Activated T-helper 17 cell treated with anti-CD3 and anti-CD28 coated beads, Interleukin-2, amount 50 U/mL, for 72 hours (primary cell): Measurements from ENCODE around the gene OR5J2. TPM values are rescaled to one million over a fixed set of nuclear protein-coding genes. Genes with fewer than 3 reads are reported as not detected.
"Not testable (repeated sequence)": the region's sequence is repeated elsewhere in the genome, so short reads cannot be mapped to it uniquely, and the experiment has no call there.

Experiments used
- ATAC-seq: fragments of 150-1000 bp; cut with Tn5 transposase; replicated peaks from 2 replicates; pipeline ENCODE4 v1.10.0; 2021; ENCODE audit warnings: mild to moderate bottlenecking, moderate library complexity
- H3K27ac Mint-ChIP-seq: one replicate; pipeline ENCODE4 v1.8.0; 2022; ENCODE audit warnings: mixed read lengths
- H3K27me3 Mint-ChIP-seq: one replicate; pipeline ENCODE4 v1.8.0; 2022; ENCODE audit warnings: mixed read lengths
- H3K36me3 Mint-ChIP-seq: one replicate; pipeline ENCODE4 v1.8.0; 2022; ENCODE audit warnings: low read depth, mild to moderate bottlenecking, mixed read lengths
- H3K4me1 Mint-ChIP-seq: one replicate; pipeline ENCODE4 v1.8.0; 2022; ENCODE audit warnings: mixed read lengths
- H3K4me3 Mint-ChIP-seq: one replicate; pipeline ENCODE4 v1.8.0; 2022; ENCODE audit warnings: mild to moderate bottlenecking, mixed read lengths
- H3K9me3 Mint-ChIP-seq: one replicate; pipeline ENCODE4 v1.8.0; 2022; ENCODE audit warnings: mixed read lengths
- total RNA-seq, 2 donors: library from RNA; stranded (reverse); gene quantifications; one replicate each; pipeline ENCODE4 v1.2.3, GENCODE V29; 2022

Gene OR5J2
- not detected for total RNA-seq

DNA sequence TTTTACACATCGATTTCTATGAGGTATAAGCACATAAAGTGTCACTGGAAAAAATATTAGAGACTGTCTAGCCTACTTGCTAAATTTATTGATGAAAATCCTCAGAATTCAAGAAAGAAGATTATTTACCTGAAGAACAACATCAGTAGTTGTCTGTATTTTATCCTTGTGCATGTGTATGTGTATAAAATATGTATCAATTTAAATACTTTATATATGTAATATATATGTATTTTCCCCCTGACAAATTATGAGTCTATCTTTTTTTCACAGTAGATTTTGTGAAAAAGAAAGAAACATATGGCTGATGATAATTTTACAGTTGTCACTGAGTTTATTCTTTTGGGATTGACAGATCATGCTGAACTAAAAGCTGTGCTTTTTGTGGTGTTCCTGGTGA lies at the start of gene OR5J2:
Gene OR5J2 (plus strand): TSS at position 301 of the 400 bp plus-strand sequence. CDS start 0 bp downstream, at position 301.
- Mint-ChIP-seq H3K27me3 (no peaks in the 10 kb centered on the region), H3K9me3 (peaks cover 9% of the 10 kb centered on the region), H3K36me3 (no peaks in the 10 kb centered on the region), H3K27ac (no peak within 1 kb of the TSS), H3K4me3 (no peak within 1 kb of the TSS), H3K4me1 (no peaks in the 10 kb centered on the region)
- ATAC-seq = no peak

DNA sequence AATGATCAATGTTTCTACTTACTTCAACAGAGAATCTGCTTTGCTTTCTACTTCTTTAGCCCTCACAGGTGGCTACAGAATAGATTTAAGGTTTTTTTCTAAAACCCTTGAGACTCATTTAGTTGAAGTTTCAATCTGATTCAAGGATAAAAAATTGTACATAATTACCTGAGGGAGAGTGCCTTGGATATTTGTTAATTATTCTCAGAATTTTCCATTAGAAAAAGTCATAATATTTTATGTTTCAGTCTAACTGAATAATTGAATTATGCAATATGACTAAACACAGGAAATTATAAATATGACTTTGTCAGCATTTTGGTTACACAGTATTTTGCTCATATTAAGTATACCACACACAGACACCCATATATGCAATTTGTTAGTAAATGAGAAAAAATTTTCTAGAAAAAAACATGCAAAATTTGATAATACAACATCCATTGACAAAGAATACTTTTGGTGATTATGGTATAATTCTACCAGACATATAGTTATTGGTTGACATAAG lies 36.2 kb upstream of the OR5J2 start, which contains the start of gene OR8J3:
Gene OR8J3 (minus strand): TSS at position 51 of the 511 bp plus-strand sequence. CDS start 2,483 bp downstream, outside the sequence.
- Mint-ChIP-seq H3K27ac (no peak within 1 kb of the TSS), H3K4me3 (no peak within 1 kb of the TSS), H3K27me3 (no peaks in the 10 kb centered on the region), H3K36me3 (no peaks in the 10 kb centered on the region), H3K9me3 (peaks cover 10% of the 10 kb centered on the region), H3K4me1 (no peaks in the 10 kb centered on the region)
- no peak for ATAC-seq

DNA sequence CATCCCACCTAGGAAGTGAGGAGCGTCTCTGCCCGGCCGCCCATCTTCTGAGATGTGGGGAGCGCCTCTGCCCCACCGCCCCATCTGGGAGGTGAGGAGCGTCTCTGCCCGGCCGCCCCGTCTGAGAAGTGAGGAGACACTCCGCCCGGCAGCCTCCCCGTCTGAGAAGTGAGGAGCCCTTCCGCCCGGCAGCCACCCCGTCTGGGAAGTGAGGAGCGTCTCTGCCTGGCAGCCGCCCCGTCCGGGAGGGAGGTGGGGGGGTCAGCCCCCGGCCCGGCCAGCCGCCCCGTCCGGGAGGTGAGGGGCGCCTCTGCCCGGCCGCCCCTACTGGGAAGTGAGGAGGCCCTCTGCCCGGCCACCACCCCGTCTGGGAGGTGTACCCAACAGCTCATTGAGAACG lies 32.7 kb upstream of the OR5J2 start:
- not testable (repeated sequence) for H3K9me3 Mint-ChIP-seq, H3K4me3 Mint-ChIP-seq, H3K4me1 Mint-ChIP-seq, H3K36me3 Mint-ChIP-seq, ATAC-seq, H3K27ac Mint-ChIP-seq, H3K27me3 Mint-ChIP-seq

DNA sequence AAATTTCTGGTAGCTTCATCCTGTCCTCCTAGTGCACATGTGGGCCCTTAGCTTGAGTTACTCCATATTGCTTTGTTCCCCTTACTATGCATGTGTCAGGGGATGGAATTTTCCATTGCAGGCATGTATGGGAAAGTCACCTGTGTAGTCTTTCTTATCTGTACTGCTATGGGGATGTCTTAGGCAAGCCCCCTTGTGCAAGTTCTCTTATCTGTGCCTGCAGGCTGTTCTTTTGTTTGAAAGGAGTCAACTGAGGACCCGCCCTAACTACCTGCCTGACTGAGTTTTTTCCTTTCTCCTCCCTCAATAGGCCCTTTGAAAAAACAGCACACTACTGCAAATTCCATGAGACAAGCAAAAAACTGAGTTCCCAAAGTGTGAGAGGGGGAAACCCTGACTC lies 25.0 kb upstream of the OR5J2 start:
- Mint-ChIP-seq H3K9me3 (peaks cover 26% of the 10 kb centered on the region), H3K27ac (no peak overlapping the region), H3K36me3 (no peaks in the 10 kb centered on the region), H3K27me3 (no peaks in the 10 kb centered on the region), H3K4me3 (no peak overlapping the region), H3K4me1 (no peaks in the 10 kb centered on the region)
- no peak for ATAC-seq

DNA sequence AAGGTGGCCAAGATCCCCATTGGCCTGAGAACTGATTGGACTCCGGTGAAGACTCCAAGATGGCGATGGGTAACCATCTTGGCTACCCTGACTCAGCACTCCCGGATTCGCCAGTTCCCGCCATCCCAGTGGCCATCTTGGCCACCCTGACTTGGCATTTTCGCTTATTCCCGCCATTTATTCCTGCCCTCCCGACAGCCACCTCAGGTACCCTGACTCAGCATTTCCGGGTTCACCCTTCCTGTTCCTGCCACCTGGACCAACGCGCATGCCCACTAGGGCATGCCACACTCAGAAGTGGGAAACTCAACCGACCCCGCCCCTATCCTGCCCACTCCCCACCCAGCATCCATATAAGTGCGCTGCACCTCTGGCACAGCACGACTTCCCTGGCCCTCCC lies 24.1 kb upstream of the OR5J2 start:
- Mint-ChIP-seq H3K27ac (no peak overlapping the region), H3K27me3 (no peaks in the 10 kb centered on the region), H3K9me3 (peaks cover 31% of the 10 kb centered on the region), H3K36me3 (no peaks in the 10 kb centered on the region), H3K4me3 (no peak overlapping the region), H3K4me1 (no peaks in the 10 kb centered on the region)
- ATAC-seq = no peak

DNA sequence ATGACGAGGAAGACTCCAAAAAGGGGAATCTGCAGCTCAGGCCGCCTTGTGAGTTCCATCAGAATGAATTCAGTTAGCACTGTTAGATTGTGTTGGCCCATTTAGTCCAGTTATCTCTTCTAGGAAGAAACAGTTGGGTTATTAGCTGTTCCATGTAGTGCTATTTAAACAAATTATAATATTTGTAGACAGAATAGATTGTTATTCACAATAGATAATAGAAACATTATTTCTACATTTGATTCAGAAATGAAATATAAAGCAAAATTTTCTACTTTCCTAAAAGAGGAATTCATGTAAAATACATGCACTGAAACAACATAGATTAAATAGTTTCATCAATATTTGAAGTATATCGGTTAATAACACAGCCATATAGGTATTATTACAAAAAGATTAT lies 16.2 kb upstream of the OR5J2 start, which contains the start of gene OR8K5:
Gene OR8K5 (minus strand): TSS at position 101 of the 400 bp plus-strand sequence. CDS start 0 bp downstream, at position 101.
- no peak within 1 kb of the TSS for H3K4me3 Mint-ChIP-seq
- no peaks in the 10 kb centered on the region for H3K4me1 Mint-ChIP-seq
- peaks cover 23% of the 10 kb centered on the region for H3K9me3 Mint-ChIP-seq
- no peak within 1 kb of the TSS for H3K27ac Mint-ChIP-seq
- no peaks in the 10 kb centered on the region for H3K36me3 Mint-ChIP-seq
- no peak for ATAC-seq
- no peaks in the 10 kb centered on the region for H3K27me3 Mint-ChIP-seq

DNA sequence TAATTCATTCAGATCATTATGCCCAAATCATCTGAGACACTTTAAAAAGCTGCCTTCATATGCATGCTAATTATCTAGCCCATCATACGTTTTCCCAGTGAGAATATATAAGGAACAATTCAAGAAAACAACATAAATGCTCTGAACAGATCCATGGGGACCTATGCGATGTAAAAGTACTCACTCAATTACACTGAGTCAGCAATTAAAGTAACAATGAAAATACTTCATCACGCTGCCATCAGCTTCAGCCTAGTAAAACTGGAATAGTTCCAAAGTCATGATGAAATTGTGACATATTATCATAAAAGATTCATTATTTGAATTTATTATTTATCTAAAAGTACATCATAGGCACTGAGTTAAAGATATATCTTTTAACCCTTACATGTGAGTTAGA lies 12.6 kb upstream of the OR5J2 start:
- Mint-ChIP-seq H3K36me3 (no peaks in the 10 kb centered on the region), H3K4me3 (no peak overlapping the region), H3K27me3 (no peaks in the 10 kb centered on the region), H3K27ac (no peak overlapping the region), H3K9me3 (peaks cover 20% of the 10 kb centered on the region), H3K4me1 (no peaks in the 10 kb centered on the region)
- ATAC-seq = no peak

DNA sequence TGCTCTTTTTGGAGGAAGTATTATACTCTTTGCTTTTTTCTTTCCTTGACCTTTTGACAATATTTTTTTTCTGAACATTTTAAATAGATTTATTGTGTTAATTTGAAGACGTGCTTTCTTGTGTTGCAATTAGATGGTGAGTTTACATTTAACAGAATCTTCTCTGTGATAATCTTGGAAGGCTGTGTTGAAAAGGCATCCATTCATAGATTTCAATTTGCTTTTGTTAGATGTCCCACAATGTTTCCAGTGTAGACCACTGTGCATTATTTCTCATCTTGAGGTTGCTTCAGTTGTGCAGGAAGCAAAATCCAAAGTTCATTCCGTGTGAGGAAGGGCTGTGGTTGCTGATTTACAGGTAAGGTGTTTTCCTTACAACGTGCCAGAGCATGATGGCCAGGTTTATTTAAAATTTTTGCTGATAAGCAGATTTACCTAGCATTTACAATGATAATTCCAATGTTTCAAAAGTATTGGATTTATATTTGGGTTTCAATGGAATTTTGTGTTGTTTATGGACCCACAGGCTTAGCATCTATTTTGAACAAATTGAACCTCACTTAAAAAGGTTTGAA lies 4.1 kb upstream of the OR5J2 start:
- no peak for ATAC-seq
- Mint-ChIP-seq H3K4me1 (no peaks in the 10 kb centered on the region), H3K4me3 (no peak overlapping the region), H3K27me3 (no peaks in the 10 kb centered on the region), H3K27ac (no peak overlapping the region), H3K9me3 (peaks cover 14% of the 10 kb centered on the region), H3K36me3 (no peaks in the 10 kb centered on the region)

DNA sequence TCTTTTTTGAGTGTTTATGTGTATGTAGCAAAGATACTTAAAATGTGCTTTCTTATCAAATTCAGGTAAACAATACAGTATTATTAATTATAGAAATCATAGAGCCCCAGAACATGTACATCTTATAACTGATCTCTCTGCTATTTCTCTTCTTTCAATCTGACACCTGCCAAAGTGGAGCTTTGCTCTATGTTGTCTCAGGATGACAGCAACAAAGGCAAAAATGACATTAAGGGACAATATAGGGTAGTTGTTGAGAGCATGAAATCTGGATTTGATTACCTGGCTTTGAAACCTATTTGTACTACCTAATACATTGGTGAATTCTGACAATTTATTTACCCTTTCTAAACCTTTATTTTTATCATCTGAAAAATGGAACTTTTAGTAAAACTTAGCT lies 7.0 kb downstream of the OR5J2 start:
- H3K4me3 Mint-ChIP-seq = no peak overlapping the region
- H3K4me1 Mint-ChIP-seq = no peaks in the 10 kb centered on the region
- H3K27me3 Mint-ChIP-seq = no peaks in the 10 kb centered on the region
- no peaks in the 10 kb centered on the region for H3K36me3 Mint-ChIP-seq
- no peak overlapping the region for H3K27ac Mint-ChIP-seq
- H3K9me3 Mint-ChIP-seq = peaks cover 26% of the 10 kb centered on the region
- no peak for ATAC-seq

DNA sequence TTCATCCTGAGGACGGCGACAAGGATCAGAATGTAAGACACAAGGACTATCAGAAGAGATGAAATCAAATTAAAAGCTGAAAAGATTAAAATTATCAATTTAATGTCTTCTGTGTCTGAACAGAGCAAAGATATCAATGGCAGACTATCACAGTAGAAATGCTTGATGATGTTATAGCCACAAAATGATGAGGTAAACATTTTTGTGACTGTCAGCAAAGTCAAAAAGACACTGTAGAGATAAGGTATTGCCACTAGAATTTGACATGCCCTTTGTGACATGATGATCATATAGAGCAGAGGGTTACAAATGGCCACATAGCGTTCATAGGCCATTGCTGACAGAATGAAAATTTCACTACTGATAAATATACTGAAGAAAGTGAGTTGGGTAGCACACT lies 12.2 kb downstream of the OR5J2 start:
- H3K36me3 Mint-ChIP-seq = no peaks in the 10 kb centered on the region
- H3K4me1 Mint-ChIP-seq = no peaks in the 10 kb centered on the region
- peaks cover 23% of the 10 kb centered on the region for H3K9me3 Mint-ChIP-seq
- no peak overlapping the region for H3K27ac Mint-ChIP-seq
- no peak overlapping the region for H3K4me3 Mint-ChIP-seq
- H3K27me3 Mint-ChIP-seq = no peaks in the 10 kb centered on the region
- no peak for ATAC-seq

DNA sequence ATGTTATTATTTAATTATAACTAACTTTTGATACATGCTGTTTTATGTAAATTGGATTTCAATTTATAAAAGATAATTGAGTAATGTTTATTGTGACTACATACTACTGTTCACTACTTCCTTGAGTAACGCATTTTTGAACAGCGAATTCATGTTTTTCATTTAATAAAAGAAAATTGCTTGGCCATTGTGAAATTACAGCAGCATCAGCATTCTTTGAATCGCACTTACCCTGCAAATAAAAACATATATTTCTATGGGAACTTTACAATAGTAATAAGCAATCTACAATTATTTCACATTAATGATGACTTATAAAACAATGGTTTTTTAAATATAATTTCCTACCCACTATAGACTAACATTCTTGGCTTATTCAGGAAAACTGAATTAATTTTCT lies 20.3 kb downstream of the OR5J2 start:
- H3K9me3 Mint-ChIP-seq = peaks cover 20% of the 10 kb centered on the region
- H3K36me3 Mint-ChIP-seq = no peaks in the 10 kb centered on the region
- no peak overlapping the region for H3K4me3 Mint-ChIP-seq
- no peak for ATAC-seq
- no peaks in the 10 kb centered on the region for H3K27me3 Mint-ChIP-seq
- no peak overlapping the region for H3K27ac Mint-ChIP-seq
- no peaks in the 10 kb centered on the region for H3K4me1 Mint-ChIP-seq

DNA sequence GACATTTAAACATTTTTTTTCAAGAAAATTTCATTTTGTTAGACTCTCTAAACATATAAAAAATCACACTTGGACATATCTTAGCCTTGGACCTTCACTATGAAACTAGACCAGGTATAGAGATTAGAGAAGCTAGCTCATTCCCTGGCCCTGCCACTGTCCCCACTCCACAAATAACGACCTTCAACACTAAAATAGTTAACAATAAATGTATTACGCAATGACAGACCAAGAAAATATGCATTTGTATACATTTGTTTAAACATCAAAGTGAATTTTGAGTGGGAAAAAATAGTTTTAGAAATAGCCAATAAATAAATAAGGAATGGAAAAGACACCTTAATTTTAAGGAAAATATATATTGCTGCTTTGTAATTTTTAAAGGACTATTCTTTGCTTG lies 20.9 kb downstream of the OR5J2 start:
- Mint-ChIP-seq H3K4me1 (no peaks in the 10 kb centered on the region), H3K4me3 (no peak overlapping the region), H3K27ac (no peak overlapping the region), H3K36me3 (no peaks in the 10 kb centered on the region), H3K9me3 (peaks cover 19% of the 10 kb centered on the region), H3K27me3 (no peaks in the 10 kb centered on the region)
- no peak for ATAC-seq

DNA sequence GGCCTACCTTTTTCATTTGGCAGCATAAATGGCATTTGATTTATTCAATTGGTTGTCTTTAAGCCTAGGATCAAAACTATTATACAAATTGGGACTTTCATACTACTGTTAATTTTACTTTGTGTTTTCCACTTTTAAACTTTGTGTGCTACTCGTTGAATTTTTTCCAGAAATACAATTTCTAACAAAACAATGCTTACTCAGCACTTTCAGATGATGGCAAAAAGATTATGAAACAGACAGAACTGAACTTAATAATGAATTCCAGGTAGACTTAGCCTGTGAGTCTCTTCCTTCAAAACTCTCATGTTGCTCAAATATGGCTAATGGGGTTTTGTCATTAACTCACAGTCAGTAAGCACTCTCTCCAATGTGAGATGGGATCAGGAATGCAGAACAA lies 31.4 kb downstream of the OR5J2 start:
- no peaks in the 10 kb centered on the region for H3K4me1 Mint-ChIP-seq
- no peak overlapping the region for H3K4me3 Mint-ChIP-seq
- peaks cover 12% of the 10 kb centered on the region for H3K9me3 Mint-ChIP-seq
- no peak overlapping the region for H3K27ac Mint-ChIP-seq
- H3K36me3 Mint-ChIP-seq = no peaks in the 10 kb centered on the region
- no peak for ATAC-seq
- no peaks in the 10 kb centered on the region for H3K27me3 Mint-ChIP-seq

DNA sequence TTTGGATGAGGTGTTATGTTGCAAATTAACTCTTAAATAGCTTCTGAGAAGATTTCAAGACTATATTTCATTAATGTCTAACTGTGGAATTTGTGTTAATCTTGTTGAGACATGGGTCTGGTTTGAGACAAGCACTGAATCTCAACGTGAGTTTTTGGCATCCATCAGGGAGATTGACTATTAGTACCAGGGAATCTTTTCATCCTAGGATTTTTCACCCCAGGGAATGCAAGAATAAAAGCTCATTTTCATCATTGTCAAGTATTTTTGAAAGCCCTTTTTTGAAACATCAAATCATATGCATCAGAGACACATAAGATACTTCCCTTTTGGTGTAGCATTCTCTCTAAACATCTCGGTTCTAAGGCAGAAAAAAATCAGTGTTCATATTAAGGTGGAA lies 38.1 kb downstream of the OR5J2 start:
- Mint-ChIP-seq H3K9me3 (peaks cover 22% of the 10 kb centered on the region), H3K27ac (no peak overlapping the region), H3K4me3 (no peak overlapping the region), H3K27me3 (no peaks in the 10 kb centered on the region), H3K36me3 (no peaks in the 10 kb centered on the region), H3K4me1 (no peaks in the 10 kb centered on the region)
- no peak for ATAC-seq

DNA sequence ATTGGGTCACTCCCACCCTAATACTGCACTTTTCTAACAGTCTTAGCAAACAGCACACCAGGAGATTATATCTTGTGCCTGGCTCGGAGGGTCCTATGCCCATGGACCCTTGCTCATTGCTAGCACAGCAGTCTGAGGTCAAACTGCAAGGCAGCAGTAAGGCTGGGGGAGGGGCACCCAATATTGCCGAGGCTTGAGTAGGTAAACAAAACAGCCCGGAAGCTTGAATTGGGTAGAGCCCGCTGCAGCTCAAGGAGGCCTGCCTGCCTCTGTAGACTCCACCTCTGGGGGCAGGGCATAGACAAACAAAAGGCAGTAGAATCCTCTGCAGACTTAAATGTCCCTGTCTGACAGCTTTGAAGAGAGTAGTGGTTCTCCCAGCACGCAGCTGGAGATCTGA lies 43.3 kb downstream of the OR5J2 start:
- H3K9me3 Mint-ChIP-seq = peaks cover 24% of the 10 kb centered on the region
- not testable (repeated sequence) for H3K4me1 Mint-ChIP-seq, H3K4me3 Mint-ChIP-seq, ATAC-seq, H3K27me3 Mint-ChIP-seq, H3K27ac Mint-ChIP-seq, H3K36me3 Mint-ChIP-seq
